NT2/D1 (cell line): ENCODE results near the gene ANKRD55.

Source experiments
- SUZ12 ChIP-seq: IDR thresholded peaks from 2 replicates; pipeline ENCODE4 v1.6.1; 2011; ENCODE audit not compliant: insufficient read length, insufficient read depth; ENCODE audit errors: extremely low read depth
- ZNF274 ChIP-seq: IDR thresholded peaks from 2 replicates; pipeline ENCODE4 v1.6.1; 2011; ENCODE audit warnings: mild to moderate bottlenecking, low read depth, low read length

DNA sequence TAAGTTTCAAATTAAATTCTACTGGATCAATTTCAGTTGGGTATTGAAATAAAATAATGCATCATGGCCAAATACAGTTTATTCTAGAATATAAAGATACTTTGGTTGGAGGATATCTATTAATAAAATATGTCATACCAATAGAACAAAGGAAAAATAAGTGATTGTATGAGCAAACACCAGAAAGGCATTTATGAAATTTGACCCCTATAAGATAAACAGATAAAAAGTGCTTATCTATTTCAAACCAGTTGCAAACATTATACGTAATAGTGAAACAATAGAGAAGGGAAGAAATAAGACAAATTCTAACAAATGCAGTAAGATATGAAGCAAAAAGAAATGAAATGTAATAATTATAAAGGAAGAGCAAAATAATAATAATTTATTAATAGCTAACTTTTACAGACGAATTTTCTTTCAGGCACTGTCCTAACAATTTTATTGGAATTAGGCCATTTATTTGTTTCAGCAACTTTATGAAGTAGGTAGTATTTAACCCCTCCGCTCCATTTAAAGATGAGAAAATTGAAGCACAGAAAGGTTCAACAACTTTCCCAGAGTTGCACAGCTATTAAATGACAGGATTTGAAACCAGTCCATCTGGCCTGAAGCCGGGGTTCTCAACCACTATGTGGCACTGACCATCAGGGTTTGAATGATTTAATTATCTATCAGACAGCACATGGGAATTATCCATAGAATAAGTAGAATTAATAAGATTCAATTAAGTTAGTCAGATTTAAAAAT is 20.8 kb downstream of the ANKRD55 start:
- no peak for TF ChIP-seq ZNF274
- TF ChIP-seq SUZ12 = no peak
